Vagina (tissue), 2 donors: ENCODE results near the gene DOCK8.

Experiments
- POLR2A ChIP-seq, 2 donors: fragments of 450-650 bp; IDR thresholded peaks; one replicate each; pipeline ENCODE4 v1.6.1; 2017; ENCODE audit warnings: antibody characterized with exemption in 2 of 2, mild to moderate bottlenecking in 2 of 2, moderate library complexity in 2 of 2
- POLR2AphosphoS5 ChIP-seq, 2 donors: sonication (generic); formaldehyde crosslinking; IDR thresholded peaks; one replicate each; pipeline ENCODE4 v1.9.0; 2017; ENCODE audit warnings: antibody characterized with exemption in 2 of 2, mild to moderate bottlenecking in 2 of 2, low read depth in 1 of 2; ENCODE audit not compliant: insufficient read depth in 1 of 2
- TF ChIP-seq, protein P1 (sequence below), 3 experiments: fragments of 450-650 bp in 2 of 3; fragments of 200-600 bp in 1 of 3; sonication (generic) in 1 of 3; IDR thresholded peaks; one replicate each; pipeline ENCODE4 v1.5.1; 2017 to 2019; ENCODE audit warnings: antibody characterized with exemption in 3 of 3, mild to moderate bottlenecking in 2 of 3, moderate library complexity in 2 of 3

DNA sequence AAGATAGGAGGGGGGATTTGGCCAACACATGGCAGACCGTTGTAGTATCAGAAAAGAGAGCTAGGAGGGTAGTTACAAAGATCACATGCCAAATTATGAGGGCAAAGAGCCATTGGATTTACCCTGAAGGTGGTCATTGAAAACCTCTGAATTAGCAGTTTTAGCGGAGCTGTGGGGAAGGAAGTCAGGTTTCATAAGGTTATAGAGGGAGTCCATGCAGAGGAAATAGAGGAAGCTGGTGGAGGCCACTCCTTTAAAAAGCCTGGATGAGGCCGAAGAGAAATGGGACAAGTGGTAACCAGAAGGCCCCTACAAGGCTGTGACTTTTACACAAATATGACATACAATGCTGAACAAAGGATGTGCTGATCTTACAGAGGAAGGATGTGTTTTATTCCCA is 13.2 kb downstream of the DOCK8 start:
- no peak for TF ChIP-seq POLR2AphosphoS5 (IDR thresholded peaks at IDR 0.05; ENCODE audit: insufficient read depth in 1 of 2, low read depth in 1 of 2)
- TF ChIP-seq, protein P1, sequence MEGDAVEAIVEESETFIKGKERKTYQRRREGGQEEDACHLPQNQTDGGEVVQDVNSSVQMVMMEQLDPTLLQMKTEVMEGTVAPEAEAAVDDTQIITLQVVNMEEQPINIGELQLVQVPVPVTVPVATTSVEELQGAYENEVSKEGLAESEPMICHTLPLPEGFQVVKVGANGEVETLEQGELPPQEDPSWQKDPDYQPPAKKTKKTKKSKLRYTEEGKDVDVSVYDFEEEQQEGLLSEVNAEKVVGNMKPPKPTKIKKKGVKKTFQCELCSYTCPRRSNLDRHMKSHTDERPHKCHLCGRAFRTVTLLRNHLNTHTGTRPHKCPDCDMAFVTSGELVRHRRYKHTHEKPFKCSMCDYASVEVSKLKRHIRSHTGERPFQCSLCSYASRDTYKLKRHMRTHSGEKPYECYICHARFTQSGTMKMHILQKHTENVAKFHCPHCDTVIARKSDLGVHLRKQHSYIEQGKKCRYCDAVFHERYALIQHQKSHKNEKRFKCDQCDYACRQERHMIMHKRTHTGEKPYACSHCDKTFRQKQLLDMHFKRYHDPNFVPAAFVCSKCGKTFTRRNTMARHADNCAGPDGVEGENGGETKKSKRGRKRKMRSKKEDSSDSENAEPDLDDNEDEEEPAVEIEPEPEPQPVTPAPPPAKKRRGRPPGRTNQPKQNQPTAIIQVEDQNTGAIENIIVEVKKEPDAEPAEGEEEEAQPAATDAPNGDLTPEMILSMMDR (IDR thresholded peaks at IDR 0.05): no peak
- no peak for TF ChIP-seq POLR2A (IDR thresholded peaks at IDR 0.05)
